ENCODE data around the gene SCN10A. TPM values are rescaled to one million over a fixed set of nuclear protein-coding genes. Genes with fewer than 3 reads are reported as not detected.

The SCN10A gene
- total and polyA plus RNA-seq, 2 of the 13 experiments (the other 11 are each of a cell fraction or from before 2014, with no cell fraction given): not detected

DNA sequence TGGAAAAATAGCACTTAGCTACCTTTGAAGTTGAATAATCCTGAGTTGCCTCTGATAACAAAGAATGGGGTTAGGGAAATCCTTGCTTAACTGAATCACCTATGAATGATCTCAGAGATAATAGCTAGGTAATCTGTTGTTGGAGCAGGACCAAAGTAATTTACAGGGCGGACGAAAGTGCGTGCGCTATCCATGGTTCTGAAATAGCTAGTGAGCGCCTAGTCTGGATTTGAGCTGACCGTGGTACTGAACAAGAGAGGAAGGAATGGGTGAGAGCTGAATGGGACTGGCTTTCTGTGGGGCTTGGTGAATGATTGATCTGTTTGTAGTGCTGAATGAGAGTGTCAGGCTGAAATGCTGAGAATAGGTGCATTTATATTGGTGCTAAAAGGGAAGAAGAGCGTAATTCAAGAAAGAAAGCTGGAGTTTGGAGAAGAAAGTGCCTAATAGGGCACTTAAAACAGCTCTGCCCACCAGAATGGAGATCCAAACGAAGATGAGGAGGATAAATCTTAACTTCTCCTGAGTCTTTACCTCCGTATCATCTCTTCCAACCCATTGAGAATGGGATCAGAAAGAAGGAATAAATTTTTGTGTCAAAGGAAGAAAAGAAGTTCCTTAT, 10.1 kb downstream of the SCN10A start (continued):
- TF ChIP-seq, protein P1, sequence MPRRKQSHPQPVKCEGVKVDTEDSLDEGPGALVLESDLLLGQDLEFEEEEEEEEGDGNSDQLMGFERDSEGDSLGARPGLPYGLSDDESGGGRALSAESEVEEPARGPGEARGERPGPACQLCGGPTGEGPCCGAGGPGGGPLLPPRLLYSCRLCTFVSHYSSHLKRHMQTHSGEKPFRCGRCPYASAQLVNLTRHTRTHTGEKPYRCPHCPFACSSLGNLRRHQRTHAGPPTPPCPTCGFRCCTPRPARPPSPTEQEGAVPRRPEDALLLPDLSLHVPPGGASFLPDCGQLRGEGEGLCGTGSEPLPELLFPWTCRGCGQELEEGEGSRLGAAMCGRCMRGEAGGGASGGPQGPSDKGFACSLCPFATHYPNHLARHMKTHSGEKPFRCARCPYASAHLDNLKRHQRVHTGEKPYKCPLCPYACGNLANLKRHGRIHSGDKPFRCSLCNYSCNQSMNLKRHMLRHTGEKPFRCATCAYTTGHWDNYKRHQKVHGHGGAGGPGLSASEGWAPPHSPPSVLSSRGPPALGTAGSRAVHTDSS (CRISPR knock-in tag; conservative IDR thresholded peaks at IDR 0.05): no peak
- TF ChIP-seq CHD4 (IDR thresholded peaks at IDR 0.05; ENCODE audit: borderline replicate concordance, low read length) (no peak), NCOA5 (CRISPR knock-in tag; IDR thresholded peaks at IDR 0.05) (no peak), PAF1 (CRISPR knock-in tag; IDR thresholded peaks at IDR 0.05) (0 out of 2 replicates have a peak, but pooled peaks have one; percentile 80), SIN3A (IDR thresholded peaks at IDR 0.05; ENCODE audit: borderline replicate concordance, low read depth, low read length) (peak; percentile 71; the same call in 1 of the 2 replicates), ZFP36 (IDR thresholded peaks at IDR 0.05; ENCODE audit: borderline replicate concordance, low read depth, low read length, partially characterized antibody) (no peak)
- TF ChIP-seq, protein P2, sequence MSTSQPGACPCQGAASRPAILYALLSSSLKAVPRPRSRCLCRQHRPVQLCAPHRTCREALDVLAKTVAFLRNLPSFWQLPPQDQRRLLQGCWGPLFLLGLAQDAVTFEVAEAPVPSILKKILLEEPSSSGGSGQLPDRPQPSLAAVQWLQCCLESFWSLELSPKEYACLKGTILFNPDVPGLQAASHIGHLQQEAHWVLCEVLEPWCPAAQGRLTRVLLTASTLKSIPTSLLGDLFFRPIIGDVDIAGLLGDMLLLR (CRISPR knock-in tag; IDR thresholded peaks at IDR 0.05): peak; percentile 83

DNA sequence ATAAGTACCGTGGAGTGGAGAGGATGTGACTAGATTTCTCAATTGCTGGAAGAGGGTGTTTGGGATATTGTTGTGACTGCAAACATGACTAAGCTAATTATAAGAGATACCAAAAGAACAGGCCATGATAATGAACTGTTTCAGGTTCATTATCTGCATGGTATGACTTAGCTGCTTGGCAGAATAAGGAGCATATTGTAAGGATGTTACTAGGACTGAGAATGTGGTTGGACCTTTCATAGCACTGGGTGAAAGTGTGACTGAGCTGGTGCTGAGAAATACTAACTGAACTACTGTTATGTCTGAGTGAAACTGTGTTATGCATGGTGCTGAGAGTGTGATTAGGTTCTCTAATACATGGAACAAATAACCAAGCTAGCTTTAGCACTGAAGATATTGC, 11.0 kb downstream of the SCN10A start:
- in situ Hi-C loops (cut with HindIII; ENCODE audit: extremely low pct_ligation_motif_present, low pct_unique_long_range_greater_than_20kb): no loop called here
- Histone ChIP-seq H3K4me3 (replicated peaks in 1 of 3; ENCODE audit: insufficient read depth in 1 of 3, low read depth in 2 of 3, low read length in 3 of 3) (no peak overlapping the region), H3K27me3 (ENCODE audit: control insufficient read depth in 1 of 2, insufficient read depth in 2 of 2, low read length in 2 of 2) (no peaks in the 10 kb centered on the region), H3K79me2 (ENCODE audit: insufficient read depth, low read length) (no peaks in the 10 kb centered on the region), H3K27ac (ENCODE audit: extremely low read length, insufficient read depth, low read length) (no peak overlapping the region), H3K9ac (ENCODE audit: insufficient read depth, low read depth, low read length) (no peak overlapping the region), H3K4me2 (ENCODE audit: low read depth, low read length) (no peak overlapping the region), H2AFZ (ENCODE audit: low read length) (no peak overlapping the region), H3K4me1 (ENCODE audit: insufficient read depth, low read length) (no peaks in the 10 kb centered on the region), H4K20me1 (ENCODE audit: insufficient read depth, low read length) (no peaks in the 10 kb centered on the region), H3K36me3 (replicated peaks in 1 of 2; ENCODE audit: control insufficient read depth in 1 of 2, insufficient read depth in 2 of 2, low read length in 2 of 2) (no peaks in the 10 kb centered on the region), H3K9me3 (ENCODE audit: low read length) (no peaks in the 10 kb centered on the region)
- BruUV-seq (replicated peaks): no TSS peak
- FAIRE-seq (no peak), ATAC-seq (no peak), DNase-seq (ENCODE audit: low spot score) (no peak)
- 0% methylated on average over 1 of the region's 1 CpG for WGBS (ENCODE audit: low lambda C conversion rate)
- intact Hi-C loops (cut with micrococcal nuclease; ENCODE audit: unreplicated experiment): no loop called here
- CTCF ChIA-PET (ENCODE audit: low intra/inter-chr PET ratio, low total read pairs): no interaction called here
- TF ChIP-seq ARID2 (CRISPR knock-in tag; IDR thresholded peaks at IDR 0.05; ENCODE audit: borderline replicate concordance): no peak
- no peak for TF ChIP-seq TGIF2 (CRISPR knock-in tag; IDR thresholded peaks at IDR 0.05)
- TF ChIP-seq, protein P3, sequence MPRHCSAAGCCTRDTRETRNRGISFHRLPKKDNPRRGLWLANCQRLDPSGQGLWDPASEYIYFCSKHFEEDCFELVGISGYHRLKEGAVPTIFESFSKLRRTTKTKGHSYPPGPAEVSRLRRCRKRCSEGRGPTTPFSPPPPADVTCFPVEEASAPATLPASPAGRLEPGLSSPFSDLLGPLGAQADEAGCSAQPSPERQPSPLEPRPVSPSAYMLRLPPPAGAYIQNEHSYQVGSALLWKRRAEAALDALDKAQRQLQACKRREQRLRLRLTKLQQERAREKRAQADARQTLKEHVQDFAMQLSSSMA (CRISPR knock-in tag; IDR thresholded peaks at IDR 0.05): no peak
- TF ChIP-seq, protein P4, sequence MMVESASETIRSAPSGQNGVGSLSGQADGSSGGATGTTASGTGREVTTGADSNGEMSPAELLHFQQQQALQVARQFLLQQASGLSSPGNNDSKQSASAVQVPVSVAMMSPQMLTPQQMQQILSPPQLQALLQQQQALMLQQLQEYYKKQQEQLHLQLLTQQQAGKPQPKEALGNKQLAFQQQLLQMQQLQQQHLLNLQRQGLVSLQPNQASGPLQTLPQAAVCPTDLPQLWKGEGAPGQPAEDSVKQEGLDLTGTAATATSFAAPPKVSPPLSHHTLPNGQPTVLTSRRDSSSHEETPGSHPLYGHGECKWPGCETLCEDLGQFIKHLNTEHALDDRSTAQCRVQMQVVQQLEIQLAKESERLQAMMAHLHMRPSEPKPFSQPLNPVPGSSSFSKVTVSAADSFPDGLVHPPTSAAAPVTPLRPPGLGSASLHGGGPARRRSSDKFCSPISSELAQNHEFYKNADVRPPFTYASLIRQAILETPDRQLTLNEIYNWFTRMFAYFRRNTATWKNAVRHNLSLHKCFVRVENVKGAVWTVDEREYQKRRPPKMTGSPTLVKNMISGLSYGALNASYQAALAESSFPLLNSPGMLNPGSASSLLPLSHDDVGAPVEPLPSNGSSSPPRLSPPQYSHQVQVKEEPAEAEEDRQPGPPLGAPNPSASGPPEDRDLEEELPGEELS (CRISPR knock-in tag; IDR thresholded peaks at IDR 0.05): no peak
- no peak for TF ChIP-seq ZNF703 (CRISPR knock-in tag; IDR thresholded peaks at IDR 0.05; ENCODE audit: borderline replicate concordance)
- TF ChIP-seq, protein P5, sequence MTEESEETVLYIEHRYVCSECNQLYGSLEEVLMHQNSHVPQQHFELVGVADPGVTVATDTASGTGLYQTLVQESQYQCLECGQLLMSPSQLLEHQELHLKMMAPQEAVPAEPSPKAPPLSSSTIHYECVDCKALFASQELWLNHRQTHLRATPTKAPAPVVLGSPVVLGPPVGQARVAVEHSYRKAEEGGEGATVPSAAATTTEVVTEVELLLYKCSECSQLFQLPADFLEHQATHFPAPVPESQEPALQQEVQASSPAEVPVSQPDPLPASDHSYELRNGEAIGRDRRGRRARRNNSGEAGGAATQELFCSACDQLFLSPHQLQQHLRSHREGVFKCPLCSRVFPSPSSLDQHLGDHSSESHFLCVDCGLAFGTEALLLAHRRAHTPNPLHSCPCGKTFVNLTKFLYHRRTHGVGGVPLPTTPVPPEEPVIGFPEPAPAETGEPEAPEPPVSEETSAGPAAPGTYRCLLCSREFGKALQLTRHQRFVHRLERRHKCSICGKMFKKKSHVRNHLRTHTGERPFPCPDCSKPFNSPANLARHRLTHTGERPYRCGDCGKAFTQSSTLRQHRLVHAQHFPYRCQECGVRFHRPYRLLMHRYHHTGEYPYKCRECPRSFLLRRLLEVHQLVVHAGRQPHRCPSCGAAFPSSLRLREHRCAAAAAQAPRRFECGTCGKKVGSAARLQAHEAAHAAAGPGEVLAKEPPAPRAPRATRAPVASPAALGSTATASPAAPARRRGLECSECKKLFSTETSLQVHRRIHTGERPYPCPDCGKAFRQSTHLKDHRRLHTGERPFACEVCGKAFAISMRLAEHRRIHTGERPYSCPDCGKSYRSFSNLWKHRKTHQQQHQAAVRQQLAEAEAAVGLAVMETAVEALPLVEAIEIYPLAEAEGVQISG (CRISPR knock-in tag; IDR thresholded peaks at IDR 0.05): no peak
- no peak for TF ChIP-seq HOXD1 (CRISPR knock-in tag; IDR thresholded peaks at IDR 0.05)
- no peak for TF ChIP-seq ZNF780A (CRISPR knock-in tag; IDR thresholded peaks at IDR 0.05)
- POLR2A ChIA-PET: no interaction called here

All from HepG2 (cell line).